WTC11 (cell line): ENCODE measurements around the gene OR2T35. TPM values are rescaled to one million over a fixed set of nuclear protein-coding genes. Genes with fewer than 3 reads are reported as not detected.

Source experiments
- ATAC-seq: fragments of 200-7000 bp; cut with Tn5 transposase; 2 replicates; pipeline ENCODE4 v1.10.0; 2021; ENCODE audit warnings: mild to moderate bottlenecking, moderate library complexity
- CTCF ChIA-PET: fragments of 300-600 bp; sonication (Branson Sonifier 250); formaldehyde crosslinking; loops from one replicate; lab custom pipeline; 2021; ENCODE audit warnings: antibody characterized with exemption; lab: Charles Lee
- POLR2A ChIA-PET: fragments of 350-600 bp; sonication (Branson Sonifier 250); formaldehyde crosslinking; loops from one replicate; lab custom pipeline; 2021; ENCODE audit warnings: antibody characterized with exemption; lab: Charles Lee
- DNase-seq: peaks from one replicate; pipeline ENCODE4 v3.0.0; 2021; ENCODE audit warnings: low spot score
- H3K27ac Mint-ChIP-seq: 2 replicates; pipeline ENCODE4 v1.8.0; 2021; ENCODE audit warnings: mixed read lengths
- H3K27me3 Mint-ChIP-seq: 2 replicates; pipeline ENCODE4 v1.8.0; 2021; ENCODE audit warnings: low read depth, mild to moderate bottlenecking, moderate library complexity, mixed read lengths
- H3K36me3 Mint-ChIP-seq: 2 replicates; pipeline ENCODE4 v1.8.0; 2021; ENCODE audit warnings: mixed read lengths
- H3K4me1 Mint-ChIP-seq: 2 replicates; pipeline ENCODE4 v1.8.0; 2022; ENCODE audit warnings: mixed read lengths
- H3K4me3 Mint-ChIP-seq: 2 replicates; pipeline ENCODE4 v1.8.0; 2021; ENCODE audit warnings: mild to moderate bottlenecking, moderate library complexity, mixed read lengths
- H3K9me3 Mint-ChIP-seq: 2 replicates; pipeline ENCODE4 v1.8.0; 2021; ENCODE audit warnings: mixed read lengths
- ATF2 ChIP-seq: sonication (generic); formaldehyde crosslinking; IDR thresholded peaks from 2 replicates; pipeline ENCODE4 v1.8.1; 2022; ENCODE audit warnings: low read depth, missing genetic modification reagents, borderline replicate concordance
- ATF3 ChIP-seq: sonication (generic); formaldehyde crosslinking; conservative IDR thresholded peaks from 2 replicates; pipeline ENCODE4 v1.8.1; 2022; ENCODE audit warnings: mild to moderate bottlenecking, missing genetic modification reagents
- CBFB ChIP-seq: sonication (generic); formaldehyde crosslinking; IDR thresholded peaks from 2 replicates; pipeline ENCODE4 v1.8.1; 2022; ENCODE audit warnings: mild to moderate bottlenecking, low read depth, missing genetic modification reagents
- CTCF ChIP-seq: fragments of 200-600 bp; IDR thresholded peaks from 2 replicates; pipeline ENCODE4 v1.8.0; 2022; ENCODE audit warnings: antibody characterized with exemption
- E2F4 ChIP-seq: sonication (generic); formaldehyde crosslinking; IDR thresholded peaks from 2 replicates; pipeline ENCODE4 v1.8.1; 2022; ENCODE audit warnings: low read depth, mild to moderate bottlenecking, moderate library complexity, missing genetic modification reagents, borderline replicate concordance
- ELF4 ChIP-seq: sonication (generic); formaldehyde crosslinking; IDR thresholded peaks from 2 replicates; pipeline ENCODE4 v1.8.1; 2022; ENCODE audit warnings: low read depth, mild to moderate bottlenecking, moderate library complexity, missing genetic modification reagents
- ERG ChIP-seq: fragments of 250-450 bp; sonication (Bioruptor Pico); IDR thresholded peaks from 2 replicates; pipeline ENCODE4 v1.8.0; 2021; ENCODE audit warnings: mild to moderate bottlenecking
- ETV6 ChIP-seq: sonication (generic); formaldehyde crosslinking; IDR thresholded peaks from 2 replicates; pipeline ENCODE4 v1.8.1; 2022; ENCODE audit warnings: mild to moderate bottlenecking, missing genetic modification reagents
- FOXK1 ChIP-seq: sonication (generic); formaldehyde crosslinking; IDR thresholded peaks from 2 replicates; pipeline ENCODE4 v1.8.0; 2022; ENCODE audit warnings: mild to moderate bottlenecking, moderate library complexity, missing genetic modification reagents
- FOXP4 ChIP-seq: sonication (generic); formaldehyde crosslinking; IDR thresholded peaks from 2 replicates; pipeline ENCODE4 v1.8.0; 2022; ENCODE audit warnings: mild to moderate bottlenecking, missing genetic modification reagents
- NFATC4 ChIP-seq: fragments of 250-450 bp; sonication (Bioruptor Pico); IDR thresholded peaks from 2 replicates; pipeline ENCODE4 v1.9.0; 2021; ENCODE audit warnings: mild to moderate bottlenecking
- SMAD3 ChIP-seq: sonication (generic); formaldehyde crosslinking; IDR thresholded peaks from 2 replicates; pipeline ENCODE4 v1.8.0; 2022; ENCODE audit warnings: missing genetic modification reagents, mild to moderate bottlenecking, borderline replicate concordance
- USF1 ChIP-seq: sonication (generic); formaldehyde crosslinking; IDR thresholded peaks from 2 replicates; pipeline ENCODE4 v1.8.0; 2022; ENCODE audit warnings: mild to moderate bottlenecking, missing genetic modification reagents
- ZNF532 ChIP-seq: fragments of 250-450 bp; sonication (Bioruptor Pico); IDR thresholded peaks from 2 replicates; pipeline ENCODE4 v1.9.0; 2021; ENCODE audit warnings: mild to moderate bottlenecking, borderline replicate concordance
- total RNA-seq: library from RNA; stranded (reverse); gene quantifications from 3 replicates; pipeline ENCODE4 v1.2.3, GENCODE V29; 2021

OR2T35 gene
- total RNA-seq, 1 experiment from 2014 or later = not detected

- no peak for TF ChIP-seq ATF3 (CRISPR knock-in tag)
- TF ChIP-seq, all 79 proteins: peak for 0
Measured at GRCh38 chr1:248621770-248622169, 23.3 kb downstream of the OR2T35 start (continued).

- peaks cover 78% of the 10 kb centered on the region for H3K9me3 Mint-ChIP-seq
- H3K4me1 Mint-ChIP-seq = no peaks in the 10 kb centered on the region
- no peak for ATAC-seq
- H3K27ac Mint-ChIP-seq = no peak overlapping the region
- TF ChIP-seq FOXK1 (CRISPR knock-in tag) = no peak
- TF ChIP-seq ERG (CRISPR knock-in tag) = no peak
- TF ChIP-seq CTCF = 0 out of 2 replicates have a peak, but pooled peaks have one; percentile 19
- TF ChIP-seq, all 79 proteins: peak for 1
- ChIA-PET POLR2A (no interaction called here), CTCF (no interaction called here)
- Mint-ChIP-seq H3K4me3 (no peak overlapping the region), H3K36me3 (peaks cover 65% of the 10 kb centered on the region), H3K27me3 (no peaks in the 10 kb centered on the region; the same call in 1 of the 2 replicates)
- DNase-seq = no peak
Measured at GRCh38 chr1:248618878-248619277, 26.2 kb downstream of the OR2T35 start.

GRCh38 chr1:248618119-248618518 lies 27.0 kb downstream of the OR2T35 start:
- Mint-ChIP-seq H3K4me3 (no peak overlapping the region), H3K27ac (no peak overlapping the region), H3K27me3 (no peaks in the 10 kb centered on the region; the same call in 1 of the 2 replicates), H3K9me3 (peaks cover 85% of the 10 kb centered on the region), H3K36me3 (peaks cover 71% of the 10 kb centered on the region), H3K4me1 (no peaks in the 10 kb centered on the region)
- TF ChIP-seq ETV6 (no peak), CBFB (CRISPR knock-in tag) (no peak), ELF4 (no peak), NFATC4 (no peak), ATF2 (CRISPR knock-in tag) (no peak), USF1 (CRISPR knock-in tag) (no peak), FOXP4 (no peak), FOXK1 (CRISPR knock-in tag) (no peak), E2F4 (CRISPR knock-in tag) (no peak), ZNF532 (CRISPR knock-in tag) (no peak), SMAD3 (CRISPR knock-in tag) (no peak)
- ATAC-seq (no peak), DNase-seq (no peak)
- POLR2A ChIA-PET = no interaction called here
- CTCF ChIA-PET = no interaction called here
